Heart right ventricle (tissue), 16 donors: Measurements from ENCODE around the gene PDE2A. TPM values are rescaled to one million over a fixed set of nuclear protein-coding genes. Genes with fewer than 3 reads are reported as not detected.
A peak's percentile ranks its signal among the peaks of the same experiment; 100 is the strongest.
"Not testable (repeated sequence)": the region's sequence is repeated elsewhere in the genome, so short reads cannot be mapped to it uniquely, and the experiment has no call there.

ENCODE experiments used
- ATAC-seq, 8 donors: fragments of 200-7000 bp; cut with Tn5 transposase; one replicate each; pipeline ENCODE4 v1.9.1; 2020; ENCODE audit warnings: mild to moderate bottlenecking in 8 of 8, moderate library complexity in 8 of 8, moderate number of reproducible peaks in 1 of 8
- DNase-seq, 2 donors: peaks; one replicate each; pipeline ENCODE4 v3.0.0-alpha.2; 2020
- H3K27ac ChIP-seq, 10 donors: fragments of 200-600 bp; sonication (generic) in 2 of 10; one replicate each; pipeline versions ENCODE4 v1.5.0 to v1.8.0; 2020 to 2022; ENCODE audit warnings: mild to moderate bottlenecking in 3 of 10
- H3K27me3 ChIP-seq, 7 donors: fragments of 200-600 bp; one replicate each; pipeline ENCODE4 v1.8.0; 2021 to 2022; ENCODE audit warnings: mild to moderate bottlenecking in 2 of 7
- H3K36me3 ChIP-seq, 9 donors: fragments of 200-600 bp; sonication (generic) in 1 of 9; one replicate each; pipeline versions ENCODE4 v1.5.0 to v1.8.0; 2020 to 2022; ENCODE audit warnings: mild to moderate bottlenecking in 2 of 9
- H3K4me1 ChIP-seq, 9 donors: fragments of 200-600 bp; sonication (generic) in 1 of 9; one replicate each; pipeline versions ENCODE4 v1.5.0 to v1.8.0; 2020 to 2022; ENCODE audit warnings: mild to moderate bottlenecking in 4 of 9
- H3K4me3 ChIP-seq, 10 donors: fragments of 200-600 bp; sonication (generic) in 2 of 10; one replicate each; pipeline versions ENCODE4 v1.5.0 to v1.8.0; 2020 to 2022; ENCODE audit warnings: mild to moderate bottlenecking in 7 of 10, moderate library complexity in 2 of 10
- H3K9me3 ChIP-seq, 11 donors: fragments of 200-600 bp in 10 of 11; sonication (generic) in 2 of 11; one replicate each; pipeline versions ENCODE4 v1.5.0 to v1.8.0; 2013 to 2022; ENCODE audit warnings: mild to moderate bottlenecking in 2 of 11, control low read depth in 1 of 11, moderate library complexity in 1 of 11
- WGBS, 2 donors: extraction: QIAGEN DNeasy Blood & Tissue Kit; methylation state at CpG; one replicate each; pipeline ENCODE4 v1.1.7; 2013; ENCODE audit warnings: inconsistent platforms in 1 of 2; 5-methylcytosine and 5-hydroxymethylcytosine counted together
- intact Hi-C, 10 donors: fragments of 100-400 bp; cut with DNase I; formaldehyde crosslinking; loops; one replicate each; pipeline versions ENCODE4 v1.11.1 to v1.14.2; 2022
- polyA plus RNA-seq, 2 donors: library from polyadenylated mRNA; stranded (reverse); fragments of 200-250 nt; gene quantifications; one replicate each; pipeline ENCODE4 v1.2.3, GENCODE V29; 2013
- total RNA-seq, 10 donors: library from RNA; stranded (reverse); fragmentation: NEBNext Ultra II Directional in 3 of 10; extraction: Animal tissue kit (Norgen Biotek cat#: 25700) in 3 of 10; gene quantifications; one replicate each; pipeline versions ENCODE4 v1.2.1 to v1.2.4, GENCODE V29; 2021 to 2023
- TF ChIP-seq, protein P1 (sequence below), 9 donors: fragments of 200-600 bp; sonication (generic) in 2 of 9; IDR thresholded peaks; one replicate each; pipeline versions ENCODE4 v1.5.0 to v1.8.0; 2021 to 2022; ENCODE audit warnings: antibody characterized with exemption in 9 of 9, mild to moderate bottlenecking in 5 of 9, moderate library complexity in 1 of 9
- donor health status: Arrhythmogenic right ventricular cardiomyopathy.
- donor health status: ischemic (EF 13 %, LVEDD 7.1; RV severe dilation, severe dysfunction).
- donor health status: healthy with polysubstance abuse.
- donor health status: DM: no; HTN: yes; CAD: no.
- donor health status: DM: no; HTN: no; CAD: no.
- donor health status: ischemic (EF 25% LVEDD 6.9; RV normal size, moderate dysfunction).
- donor health status: ischemic (EF 25% LVEDD 5.7; RV mildly dilated, moderate dysfunction).
- donor health status: healthy.
- donor health status: DM: yes; HTN: yes; CAD: no.
- donor health status: Ischemic cardiomyopathy.
- donor health status: ischemic (EF 35%, LVEDD 5.7; RV mildly dilated, moderate dysfunction).
- donor health status: nonischemic (EF 11% LVEDD 7.7; RV severe dilation, severe dysfunction).
- donor health status: DM: yes; HTN: yes; CAD: no.
- donor health status: PGD.
- donor health status: ischemic (EF 29% LVEDD 5.4; RV normal size, mild dysfunction).
- donor health status: nonischemic (EF 23%, LVEDD 6.1; RV moderate dilation, normal function).

Gene PDE2A
- total and polyA plus RNA-seq, 12 donors = 10.4 to 47.6 (median 30.2) TPM

- DNase-seq (peak in 1 of 2 donors; percentile 49), ATAC-seq (peak; percentile 55 to 75 (median 68))
- peaks cover 0 to 15% (median 0%) of the 10 kb centered on the region in 9 donors for H3K4me1 ChIP-seq
- H3K4me3 ChIP-seq = no peak overlapping the region
- no peak overlapping the region for H3K27ac ChIP-seq
- 29 to 33% methylated on average over 10 of the region's 10 CpGs for WGBS, 2 donors
- H3K9me3 ChIP-seq = no peaks in the 10 kb centered on the region
- TF ChIP-seq, protein P1, sequence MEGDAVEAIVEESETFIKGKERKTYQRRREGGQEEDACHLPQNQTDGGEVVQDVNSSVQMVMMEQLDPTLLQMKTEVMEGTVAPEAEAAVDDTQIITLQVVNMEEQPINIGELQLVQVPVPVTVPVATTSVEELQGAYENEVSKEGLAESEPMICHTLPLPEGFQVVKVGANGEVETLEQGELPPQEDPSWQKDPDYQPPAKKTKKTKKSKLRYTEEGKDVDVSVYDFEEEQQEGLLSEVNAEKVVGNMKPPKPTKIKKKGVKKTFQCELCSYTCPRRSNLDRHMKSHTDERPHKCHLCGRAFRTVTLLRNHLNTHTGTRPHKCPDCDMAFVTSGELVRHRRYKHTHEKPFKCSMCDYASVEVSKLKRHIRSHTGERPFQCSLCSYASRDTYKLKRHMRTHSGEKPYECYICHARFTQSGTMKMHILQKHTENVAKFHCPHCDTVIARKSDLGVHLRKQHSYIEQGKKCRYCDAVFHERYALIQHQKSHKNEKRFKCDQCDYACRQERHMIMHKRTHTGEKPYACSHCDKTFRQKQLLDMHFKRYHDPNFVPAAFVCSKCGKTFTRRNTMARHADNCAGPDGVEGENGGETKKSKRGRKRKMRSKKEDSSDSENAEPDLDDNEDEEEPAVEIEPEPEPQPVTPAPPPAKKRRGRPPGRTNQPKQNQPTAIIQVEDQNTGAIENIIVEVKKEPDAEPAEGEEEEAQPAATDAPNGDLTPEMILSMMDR (IDR thresholded peaks at IDR 0.05) = peak; percentile 31 to 63 (median 53)
- H3K36me3 ChIP-seq = peaks cover 0 to 20% (median 0%) of the 10 kb centered on the region in 9 donors
- intact Hi-C loops = loop anchor here in 9 of 10 donors (1.0 to 10.0 kb wide), 5 partner anchors 91 to 102 kb away; no protein-coding TSS in a partner anchor
- H3K27me3 ChIP-seq = peaks cover 0 to 3% (median 0%) of the 10 kb centered on the region in 7 donors
Observed at GRCh38 chr11:72573072-72573854, 101.0 kb downstream of the PDE2A start.

- not testable (repeated sequence) for H3K27ac ChIP-seq, H3K27me3 ChIP-seq, H3K4me3 ChIP-seq, DNase-seq, ATAC-seq, H3K9me3 ChIP-seq
- intact Hi-C loops = loop anchor here in 8 of 10 donors (2.0 to 10.0 kb wide), 4 partner anchors 90 to 102 kb away; no protein-coding TSS in a partner anchor
- Histone ChIP-seq H3K4me1 (peaks cover 0 to 15% (median 0%) of the 10 kb centered on the region in 9 donors), H3K36me3 (peaks cover 0 to 13% (median 0%) of the 10 kb centered on the region in 9 donors)
- WGBS, 2 donors = 61 to 74% methylated on average over 4 of the region's 4 CpGs
Observed at GRCh38 chr11:72572540-72572939, 101.7 kb downstream of the PDE2A start.

DNA sequence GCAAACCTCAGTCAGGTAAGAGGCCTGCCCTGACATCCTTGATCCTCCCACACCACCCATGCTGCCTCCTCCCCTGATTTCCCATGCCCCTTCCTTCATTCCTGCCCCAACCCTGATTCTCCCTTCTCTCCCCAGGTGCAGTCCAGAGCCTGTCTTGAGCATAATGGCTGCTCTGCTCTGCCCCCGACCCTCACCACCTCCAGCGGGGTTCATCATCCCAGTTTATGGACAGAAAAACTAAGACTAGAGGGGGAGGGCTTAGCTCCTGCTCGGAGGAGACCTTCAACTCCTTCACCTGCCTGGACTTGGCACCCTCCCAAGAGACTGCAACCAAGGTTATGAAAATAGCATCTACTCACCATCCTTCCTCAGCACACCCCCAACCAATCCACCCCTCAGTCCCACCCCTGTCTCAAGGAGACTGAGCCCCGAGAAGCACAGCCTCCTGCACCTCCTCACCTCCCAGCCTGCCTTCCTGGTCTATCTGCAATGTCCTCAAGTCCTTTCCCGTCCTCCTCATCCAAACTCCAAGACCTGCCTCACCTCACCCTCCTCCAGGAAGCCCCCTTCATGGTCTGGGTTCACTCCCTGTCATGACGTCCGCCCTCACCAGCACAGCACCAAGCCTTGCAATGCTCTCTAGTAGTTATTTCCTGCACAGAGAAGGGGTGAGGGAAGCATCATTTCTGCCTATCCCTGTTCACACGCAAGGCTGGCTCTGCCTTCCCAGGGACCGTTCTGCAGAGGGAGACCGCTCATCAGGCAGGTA, 103.1 kb downstream of the PDE2A start:
- TF ChIP-seq, protein P1 (IDR thresholded peaks at IDR 0.05) = no peak
- peaks cover 0 to 15% (median 0%) of the 10 kb centered on the region in 9 donors for H3K4me1 ChIP-seq
- WGBS, 2 donors = 82 to 88% methylated on average over 10 of the region's 10 CpGs
- no peak overlapping the region for H3K4me3 ChIP-seq
- no peak overlapping the region for H3K27ac ChIP-seq
- DNase-seq = no peak
- intact Hi-C loops = loop anchor here in 7 of 10 donors (5.0 to 10.0 kb wide), 3 partner anchors 89 to 99 kb away; no protein-coding TSS in a partner anchor
- H3K27me3 ChIP-seq = peaks cover 0 to 3% (median 0%) of the 10 kb centered on the region in 7 donors
- no peaks in the 10 kb centered on the region for H3K9me3 ChIP-seq
- no peak for ATAC-seq
- no peaks in the 10 kb centered on the region for H3K36me3 ChIP-seq

- DNase-seq (no peak), ATAC-seq (peak in 1 of 8 donors; percentile 42)
- H3K27ac ChIP-seq = peak overlapping the region in 1 of 10 donors; percentile 65
- H3K27me3 ChIP-seq = peaks cover 0 to 3% (median 0%) of the 10 kb centered on the region in 7 donors
- TF ChIP-seq, protein P1 (IDR thresholded peaks at IDR 0.05) = no peak
- H3K4me1 ChIP-seq = peaks cover 0 to 15% (median 0%) of the 10 kb centered on the region in 9 donors
- no peak overlapping the region for H3K4me3 ChIP-seq
- no peaks in the 10 kb centered on the region for H3K36me3 ChIP-seq
- 45 to 50% methylated on average over 4 of the region's 4 CpGs for WGBS, 2 donors
- H3K9me3 ChIP-seq = no peaks in the 10 kb centered on the region
- intact Hi-C loops = loop anchor here in 7 of 10 donors (5.0 to 10.0 kb wide), 3 partner anchors 88 to 98 kb away; no protein-coding TSS in a partner anchor
Observed at GRCh38 chr11:72569966-72570892, 104.0 kb downstream of the PDE2A start.
